Epithelial cell of alveolus of lung (primary cell): ENCODE data around the gene KCNK6. TPM values are rescaled to one million over a fixed set of nuclear protein-coding genes. Genes with fewer than 3 reads are reported as not detected.

Experiments
- total RNA-seq: library from RNA; depleted of rRNA; stranded (reverse); fragments of >200 nt; gene quantifications from 2 replicates; pipeline ENCODE4 v1.2.1, GENCODE V29; 2015

The KCNK6 gene
- total RNA-seq: 1.5 and 2.8 TPM in 2 replicates

DNA sequence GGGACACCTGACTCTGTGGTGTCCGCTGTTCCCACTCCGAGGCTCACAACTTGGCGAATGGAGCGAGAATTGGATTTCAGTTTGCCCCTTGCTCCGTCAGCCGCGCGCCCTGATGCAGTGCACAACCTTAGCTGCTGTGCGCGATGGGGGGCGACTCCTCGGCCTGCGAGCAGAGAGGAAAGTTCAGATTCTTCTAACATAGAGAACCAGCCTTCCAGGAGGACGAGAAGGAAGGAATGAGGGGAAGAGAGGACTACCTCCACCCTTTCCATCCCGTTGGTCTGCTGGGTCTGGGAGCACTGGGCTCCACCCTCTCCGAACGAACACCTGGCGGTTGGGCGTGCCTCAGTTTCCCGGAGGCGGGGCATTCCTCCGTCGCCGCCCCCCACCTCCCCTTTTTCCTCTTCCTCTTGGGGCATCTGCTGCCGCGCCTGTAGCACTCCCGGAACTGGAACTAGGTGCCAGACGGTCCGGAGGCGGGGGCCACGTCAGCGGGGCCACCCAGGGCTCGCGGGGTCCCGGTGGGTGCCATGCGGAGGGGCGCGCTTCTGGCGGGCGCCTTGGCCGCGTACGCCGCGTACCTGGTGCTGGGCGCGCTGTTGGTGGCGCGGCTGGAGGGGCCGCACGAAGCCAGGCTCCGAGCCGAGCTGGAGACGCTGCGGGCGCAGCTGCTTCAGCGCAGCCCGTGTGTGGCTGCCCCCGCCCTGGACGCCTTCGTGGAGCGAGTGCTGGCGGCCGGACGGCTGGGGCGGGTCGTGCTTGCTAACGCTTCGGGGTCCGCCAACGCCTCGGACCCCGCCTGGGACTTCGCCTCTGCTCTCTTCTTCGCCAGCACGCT, at the start of gene KCNK6:
Gene KCNK6, plus strand, starts transcription at position 425 of the 838 bp plus-strand sequence. Its CDS starts 106 bp downstream, at position 531.

GRCh38 chr19:38303517-38304351, 15.9 kb upstream of the KCNK6 start, which contains the start of gene C19orf33:
TSS of gene C19orf33 (plus strand) at chr19:38304251. CDS start at chr19:38304262, 11 bp downstream.

DNA sequence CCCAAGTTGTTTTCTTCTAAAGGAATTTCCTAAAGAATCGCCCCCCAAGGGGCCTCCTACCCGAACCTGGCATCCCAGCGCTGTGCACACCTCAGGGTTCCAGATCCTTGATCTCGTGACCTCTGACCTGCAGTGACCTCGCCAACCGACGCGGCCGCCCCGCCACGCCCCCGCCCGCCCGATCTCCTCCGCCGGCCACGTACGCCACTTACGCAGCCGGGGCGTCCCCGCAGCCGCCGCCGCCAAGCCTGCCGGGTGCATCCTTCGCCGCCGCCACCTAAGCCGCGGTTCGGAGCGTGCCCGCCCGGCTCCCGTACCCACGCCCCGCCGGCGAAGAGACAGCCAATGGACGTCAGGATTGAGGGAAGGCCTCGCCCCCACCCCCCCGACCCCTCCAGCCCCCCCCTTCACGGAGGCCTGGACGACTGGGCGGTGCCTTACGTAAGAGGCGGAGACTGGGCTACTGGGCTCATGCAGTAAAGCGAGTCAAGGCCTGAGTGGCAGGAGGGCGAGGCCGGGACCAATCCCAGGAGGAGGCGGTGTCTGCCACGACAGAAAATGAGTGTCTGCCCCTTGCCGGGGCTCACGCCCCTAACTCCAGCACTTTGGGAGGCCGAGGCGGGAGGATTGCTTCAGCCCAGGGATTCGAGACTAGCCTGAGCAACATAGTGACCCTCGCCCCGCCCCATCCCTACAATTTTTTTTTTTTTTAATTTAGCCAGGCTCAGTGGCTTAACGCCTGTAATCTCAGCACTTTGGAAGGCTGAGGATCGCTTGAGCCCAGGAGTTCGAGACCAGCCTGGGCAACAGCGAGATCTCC, 3.8 kb upstream of the KCNK6 start, which contains the start of gene YIF1B:
Gene YIF1B, minus strand, starts transcription at position 291 of the 820 bp plus-strand sequence. Its CDS starts 30 bp downstream, at position 261.

GRCh38 chr19:38374332-38375097, 54.9 kb downstream of the KCNK6 start, which contains the start of gene PSMD8:
TSS of gene PSMD8 (plus strand) at chr19:38374571. CDS start at chr19:38374602, 31 bp downstream.

Other genes with a start within 250 kb of the KCNK6 start
- 3.9 and 4.1 TPM in 2 replicates for gene DPF1, start 95.6 kb upstream of the KCNK6 start, total RNA-seq
- gene PPP1R14A, start 63.5 kb upstream of the KCNK6 start, total RNA-seq: 18.2 and 40.1 TPM in 2 replicates
- gene SPINT2, start 55.3 kb upstream of the KCNK6 start, total RNA-seq: 7.2 and 41.9 TPM in 2 replicates
- 8.4 and 27.9 TPM in 2 replicates for gene C19orf33, start 15.6 kb upstream of the KCNK6 start, total RNA-seq
- 64.0 and 128 TPM in 2 replicates for gene YIF1B, start 3.9 kb upstream of the KCNK6 start, total RNA-seq
- gene CATSPERG, start 16.0 kb downstream of the KCNK6 start, total RNA-seq: not detected in 2 replicates
- 231 and 448 TPM in 2 replicates for gene PSMD8, start 54.7 kb downstream of the KCNK6 start, total RNA-seq
- gene GGN, start 68.2 kb downstream of the KCNK6 start, total RNA-seq: 0.72 and 1.4 TPM in 2 replicates
- 2.6 and 2.9 TPM in 2 replicates for gene SPRED3, start 68.9 kb downstream of the KCNK6 start, total RNA-seq
- gene FAM98C, start 83.2 kb downstream of the KCNK6 start, total RNA-seq: 10.0 and 17.1 TPM in 2 replicates
- gene RASGRP4, start 106.4 kb downstream of the KCNK6 start, total RNA-seq: not detected in 2 replicates
- gene RYR1, start 113.8 kb downstream of the KCNK6 start, total RNA-seq: under 0.01 and 0.48 TPM in 2 replicates